NB4 (cell line): ENCODE measurements around the gene GTPBP2.
A peak's percentile ranks its signal among the peaks of the same experiment; 100 is the strongest.

ENCODE experiments used
- CTCF ChIP-seq: IDR thresholded peaks from one replicate; pipeline ENCODE4 v1.5.1; 2012; ENCODE audit warnings: low read depth, low read length
- MAX ChIP-seq: IDR thresholded peaks from 2 replicates; pipeline ENCODE4 v1.6.1; 2011; ENCODE audit warnings: low read depth, low read length
- POLR2A ChIP-seq: IDR thresholded peaks from 2 replicates; pipeline ENCODE4 v1.6.1; 2011; ENCODE audit warnings: mild to moderate bottlenecking; ENCODE audit not compliant: insufficient read length; ENCODE audit errors: extremely low read depth

GRCh38 chr6:43575772-43576551, 53.1 kb downstream of the GTPBP2 start, which contains the start of the genes POLH and XPO5:
- peak; percentile 10 for TF ChIP-seq CTCF
- TF ChIP-seq MAX, result no peak; the same call in 1 of the 2 replicates
- peak; percentile 88 for TF ChIP-seq POLR2A
